Fibroblast of skin of left biceps (primary cell): ENCODE results near the gene DNAJB9.
"Not testable (repeated sequence)": the region's sequence is repeated elsewhere in the genome, so short reads cannot be mapped to it uniquely, and the experiment has no call there.

ENCODE experiments used
- DNase-seq, 2 experiments: peaks; one replicate each; pipeline ENCODE4 v3.0.0-alpha.2; 2013; ENCODE audit warnings: low read depth in 2 of 2

DNAJB9 gene

DNA sequence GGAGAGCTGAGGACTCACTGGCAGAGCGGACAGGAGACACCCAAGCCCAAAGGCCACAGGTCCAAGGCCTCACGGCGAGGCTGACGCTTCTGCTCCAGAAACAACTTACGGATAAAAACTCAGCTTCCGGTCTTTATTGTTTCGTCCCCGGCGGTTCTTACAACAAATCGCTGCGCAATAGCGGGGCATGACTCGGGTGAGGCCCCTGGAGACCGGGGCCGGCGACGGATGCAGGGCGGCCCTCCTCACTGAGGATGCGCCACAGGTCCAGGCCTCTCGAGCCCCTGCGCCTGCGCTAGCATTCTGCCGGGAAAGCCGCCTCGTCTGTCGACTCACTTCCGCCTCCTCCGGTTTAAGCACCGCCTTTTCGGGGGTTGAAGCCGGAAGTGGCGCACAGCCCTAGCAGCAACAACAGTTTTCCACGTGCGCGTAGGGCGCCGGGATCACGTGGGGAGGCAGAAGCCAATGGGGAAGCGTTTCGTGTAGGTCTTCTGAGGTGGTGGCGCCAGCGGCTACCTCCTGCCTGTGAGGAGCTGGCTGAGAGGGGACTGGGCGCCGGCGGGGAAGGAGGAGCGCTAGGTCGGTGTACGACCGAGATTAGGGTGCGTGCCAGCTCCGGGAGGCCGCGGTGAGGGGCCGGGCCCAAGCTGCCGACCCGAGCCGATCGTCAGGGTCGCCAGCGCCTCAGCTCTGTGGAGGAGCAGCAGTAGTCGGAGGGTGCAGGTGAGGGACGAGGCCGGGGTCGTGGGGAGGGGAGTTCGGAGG lies at the start of gene DNAJB9, which contains the start of gene THAP5:
DNAJB9 (plus strand) TSS at position 494 of the 765 bp plus-strand sequence. CDS start 1,853 bp downstream, outside the sequence.
THAP5 (minus strand) TSS at position 326 of the 765 bp plus-strand sequence; CDS start at position 189, 137 bp downstream.
- peak; percentile 97 to 98 for DNase-seq

GRCh38 chr7:108522780-108523179 lies 46.9 kb upstream of the DNAJB9 start:
- DNase-seq, result no peak

- peak in 1 of 2 experiments; percentile 1 for DNase-seq
Observed at GRCh38 chr7:108525327-108525984, 44.2 kb upstream of the DNAJB9 start.

GRCh38 chr7:108525985-108526767 lies 43.5 kb upstream of the DNAJB9 start, which contains the start of gene PNPLA8:
Gene PNPLA8, minus strand, starts transcription at chr7:108526135. Its CDS starts 10,644 bp downstream, at chr7:108515491.
- DNase-seq, result peak; percentile 99

DNA sequence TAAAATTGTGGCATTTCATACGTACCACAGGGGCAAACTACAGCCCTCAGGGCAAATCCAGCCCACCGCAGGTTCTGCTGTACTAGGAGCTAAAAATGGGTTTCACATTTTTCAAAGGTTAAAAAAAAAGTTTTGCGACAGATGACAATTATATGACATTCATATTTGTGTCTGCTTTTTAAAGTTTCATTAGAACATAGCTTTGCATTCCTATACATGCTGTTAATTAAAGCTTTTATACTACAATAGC lies 43.0 kb upstream of the DNAJB9 start:
- no peak for DNase-seq

- no peak for DNase-seq
Observed at GRCh38 chr7:108528183-108528712, 41.4 kb upstream of the DNAJB9 start.

DNA sequence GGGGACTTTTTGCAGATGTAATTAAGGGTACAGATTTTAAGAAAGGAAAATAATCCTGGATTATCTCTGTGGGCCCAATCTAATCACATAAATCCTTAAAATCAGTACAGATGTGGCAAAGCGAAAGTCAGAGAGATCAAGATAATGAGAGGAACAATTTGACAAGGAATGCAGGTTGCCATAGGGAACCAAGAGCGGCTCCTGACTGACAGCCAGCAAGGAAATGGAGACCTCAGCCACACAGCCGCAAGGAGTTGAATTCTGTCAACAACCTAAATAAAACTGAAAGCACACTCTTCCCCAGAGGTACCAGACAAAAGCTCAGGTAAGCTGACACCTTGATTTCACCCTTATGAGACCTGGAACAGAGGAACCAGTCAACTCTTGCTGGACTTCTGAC lies 40.3 kb upstream of the DNAJB9 start:
- DNase-seq, result no peak

- no peak for DNase-seq
Observed at GRCh38 chr7:108533712-108534111, 36.0 kb upstream of the DNAJB9 start.

DNA sequence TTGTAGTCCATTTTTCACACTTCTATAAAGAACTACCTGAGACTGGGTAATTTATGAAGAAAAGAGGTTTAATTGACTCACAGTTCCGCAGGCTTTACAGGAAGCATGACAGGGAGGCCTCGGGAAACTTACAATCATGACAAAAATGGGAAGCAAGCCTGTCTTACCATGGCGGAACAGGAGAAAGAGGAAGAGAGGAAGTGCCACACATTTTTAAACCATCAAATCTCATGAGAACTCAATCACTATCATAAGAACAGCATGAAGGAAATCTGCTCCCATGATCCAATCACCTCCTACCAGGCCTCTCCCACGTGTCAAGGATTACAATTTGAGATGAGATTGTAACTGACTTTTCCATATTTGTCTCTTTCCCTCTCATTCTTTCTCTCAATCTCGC lies 34.4 kb upstream of the DNAJB9 start:
- no peak for DNase-seq

GRCh38 chr7:108535744-108536143 lies 33.9 kb upstream of the DNAJB9 start:
- DNase-seq, result no peak

DNA sequence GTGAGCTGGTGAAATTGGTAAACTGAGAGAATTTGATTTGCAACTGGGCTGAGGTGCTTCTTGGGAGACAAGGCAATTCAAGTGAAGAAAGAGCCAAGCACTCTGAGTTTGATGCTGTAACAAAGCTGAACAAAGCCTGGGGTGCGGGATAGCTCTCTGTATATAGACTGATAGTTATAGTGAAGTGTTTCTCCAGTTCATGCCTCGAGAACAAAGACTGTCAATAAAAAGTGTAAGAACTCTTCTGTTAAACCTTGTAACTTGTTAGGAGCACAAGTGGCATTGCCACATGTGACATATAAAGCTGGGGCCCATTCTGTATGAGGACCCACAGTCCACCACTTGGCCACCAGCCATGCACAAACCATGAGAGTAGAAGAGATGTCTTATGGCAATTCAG lies 32.4 kb upstream of the DNAJB9 start:
- DNase-seq, result no peak

DNA sequence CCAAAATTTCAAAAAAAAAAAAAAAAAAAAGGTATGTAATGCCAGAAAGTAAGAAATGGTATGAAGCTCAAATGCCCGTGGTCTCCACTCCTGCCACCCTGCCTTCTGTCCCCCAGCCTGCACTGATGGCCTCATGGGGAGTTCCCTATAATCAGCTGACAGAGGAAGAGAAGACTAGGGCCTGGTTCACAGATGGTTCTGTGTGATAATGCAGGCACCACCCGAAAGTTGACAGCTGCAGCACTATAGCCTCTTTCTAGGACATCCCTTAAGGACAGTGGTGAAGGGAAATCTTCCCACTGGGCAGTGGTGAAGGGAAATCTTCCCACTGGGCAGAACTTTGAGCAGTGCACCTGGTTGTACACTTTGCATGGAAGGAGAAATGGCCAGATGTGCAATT lies 31.4 kb upstream of the DNAJB9 start:
- not testable (repeated sequence) for DNase-seq

- DNase-seq, result not testable (repeated sequence)
Observed at GRCh38 chr7:108538685-108539084, 31.0 kb upstream of the DNAJB9 start.

DNA sequence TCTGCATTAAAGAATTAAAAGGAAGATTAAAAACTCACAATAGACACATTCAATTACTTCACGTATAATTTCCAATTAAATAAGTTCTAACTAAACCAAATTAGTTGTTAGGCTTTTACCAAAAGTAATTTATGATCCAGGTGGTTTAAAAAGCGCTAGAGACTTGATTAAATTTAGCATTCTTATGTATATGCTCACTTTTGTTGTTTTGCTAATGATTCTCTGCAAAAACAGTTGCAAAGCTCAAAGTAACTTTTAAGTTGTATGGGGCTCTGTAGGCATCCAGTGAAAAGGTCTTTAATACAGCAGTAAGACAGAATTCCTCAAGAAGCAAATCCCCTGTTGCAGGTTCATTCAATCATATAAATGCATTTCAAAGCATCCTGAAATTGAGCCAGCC lies 28.2 kb upstream of the DNAJB9 start:
- DNase-seq, result no peak

DNA sequence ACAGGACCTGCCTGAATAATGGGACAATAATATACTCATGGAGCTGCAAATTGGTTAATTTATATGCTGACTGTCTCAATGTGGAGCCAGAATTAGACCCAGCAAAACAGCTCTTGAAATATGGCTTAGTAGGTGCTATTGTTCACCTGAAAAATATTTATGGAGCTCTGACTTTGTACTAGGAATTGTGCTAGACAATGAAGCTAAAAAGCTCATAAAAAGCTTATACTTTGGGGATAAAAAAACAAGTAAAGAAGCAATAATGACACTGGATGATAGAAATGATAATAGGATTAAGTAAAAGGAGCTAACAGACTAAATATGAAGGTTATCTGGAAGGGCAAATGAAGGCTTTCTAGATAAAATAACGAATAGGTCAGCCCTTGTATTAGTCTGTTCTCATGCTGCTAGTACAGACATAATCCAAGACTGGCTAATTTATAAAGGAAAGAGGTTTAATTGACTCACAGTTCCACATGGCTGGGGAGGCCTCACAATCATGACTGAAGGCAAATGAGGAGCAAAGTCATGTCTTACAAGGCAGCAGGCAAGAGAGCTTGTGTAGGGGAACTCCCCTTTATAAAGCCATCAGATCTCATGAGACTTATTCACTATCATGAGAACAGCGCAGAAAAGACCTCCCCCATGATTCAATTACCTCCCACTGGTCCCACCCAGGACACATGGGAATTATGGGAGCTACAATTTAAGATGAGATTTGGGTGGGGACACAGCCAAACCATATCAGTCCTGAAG lies 21.4 kb upstream of the DNAJB9 start:
- not testable (repeated sequence) for DNase-seq

- not testable (repeated sequence) for DNase-seq
Observed at GRCh38 chr7:108556665-108557064, 13.0 kb upstream of the DNAJB9 start.

GRCh38 chr7:108557191-108557590 lies 12.5 kb upstream of the DNAJB9 start:
- no peak for DNase-seq

- no peak for DNase-seq
Observed at GRCh38 chr7:108557617-108558016, 12.1 kb upstream of the DNAJB9 start.

- DNase-seq, result no peak
Observed at GRCh38 chr7:108559253-108559652, 10.4 kb upstream of the DNAJB9 start.

GRCh38 chr7:108561047-108561619 lies 8.5 kb upstream of the DNAJB9 start:
- DNase-seq, result no peak

GRCh38 chr7:108565987-108566386 lies 3.7 kb upstream of the DNAJB9 start:
- DNase-seq, result no peak
